PC-9 (cell line): ENCODE results near the gene SOX18.

Source experiments
- CTCF ChIP-seq: fragments of 200-600 bp; sonication (generic); conservative IDR thresholded peaks from 2 replicates; pipeline ENCODE4 v1.6.1; 2017; ENCODE audit warnings: mixed run types, antibody characterized with exemption, mild to moderate bottlenecking, moderate library complexity
- EZH2 ChIP-seq: fragments of 200-600 bp; sonication (generic); IDR thresholded peaks from 2 replicates; pipeline ENCODE4 v1.8.0; 2017; ENCODE audit warnings: antibody characterized with exemption, low read depth

- TF ChIP-seq CTCF (no peak), EZH2 (no peak)
Measured at GRCh38 chr20:64051561-64052325, 2.3 kb upstream of the SOX18 start.
